Germinal center (tissue), 1 donor: ENCODE data around the gene CCDC191.
A peak's percentile ranks its signal among the peaks of the same experiment; 100 is the strongest.

Source experiments
- DNase-seq: peaks from one replicate; pipeline ENCODE4 v3.0.0; 2012; ENCODE audit warnings: mixed read lengths, low spot score

CCDC191 gene

GRCh38 chr3:114060906-114061655 lies 4.8 kb upstream of the CCDC191 start:
- DNase-seq = no peak

DNA sequence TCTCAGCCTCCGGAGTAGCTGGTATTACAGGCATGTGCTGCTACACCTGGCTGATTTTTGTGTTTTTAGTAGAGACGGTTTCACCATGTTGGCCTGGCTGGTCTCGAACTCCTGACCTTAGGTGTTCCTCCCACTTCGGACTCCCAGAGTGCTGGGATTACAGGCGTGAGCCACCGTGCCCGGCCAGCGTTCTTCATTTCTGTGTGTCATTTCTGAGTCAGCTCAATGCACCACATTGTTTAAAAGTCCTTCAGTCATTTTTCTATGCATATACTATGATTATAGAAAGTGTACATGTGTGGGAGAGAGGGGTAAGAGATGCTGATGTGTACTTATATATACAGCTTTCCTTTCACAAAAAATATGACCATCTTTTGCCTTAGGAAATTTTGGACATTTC lies 2.3 kb upstream of the CCDC191 start:
- DNase-seq = no peak

GRCh38 chr3:114057011-114057347 lies 653 bp upstream of the CCDC191 start:
- no peak for DNase-seq

DNA sequence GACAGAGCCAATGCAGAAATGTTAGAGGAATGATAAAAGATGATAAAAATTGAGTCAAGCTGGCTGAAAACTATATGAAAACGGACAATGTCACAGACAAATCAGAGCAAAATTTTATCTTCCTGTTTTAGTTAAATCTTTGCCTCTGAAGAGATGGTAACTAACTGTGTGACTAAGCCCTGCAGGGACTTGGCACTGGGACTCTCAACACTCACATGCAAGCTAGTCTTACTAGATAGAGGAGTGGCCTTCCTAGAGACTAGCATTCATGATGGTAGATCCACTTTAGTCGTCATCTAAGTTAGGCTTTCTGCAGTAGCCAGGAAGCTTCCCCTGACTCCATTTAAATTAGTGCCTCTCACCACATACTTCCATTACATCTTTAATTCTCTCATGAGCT lies 4.1 kb downstream of the CCDC191 start:
- no peak for DNase-seq

GRCh38 chr3:114043205-114043604 lies 13.1 kb downstream of the CCDC191 start:
- DNase-seq = no peak

DNA sequence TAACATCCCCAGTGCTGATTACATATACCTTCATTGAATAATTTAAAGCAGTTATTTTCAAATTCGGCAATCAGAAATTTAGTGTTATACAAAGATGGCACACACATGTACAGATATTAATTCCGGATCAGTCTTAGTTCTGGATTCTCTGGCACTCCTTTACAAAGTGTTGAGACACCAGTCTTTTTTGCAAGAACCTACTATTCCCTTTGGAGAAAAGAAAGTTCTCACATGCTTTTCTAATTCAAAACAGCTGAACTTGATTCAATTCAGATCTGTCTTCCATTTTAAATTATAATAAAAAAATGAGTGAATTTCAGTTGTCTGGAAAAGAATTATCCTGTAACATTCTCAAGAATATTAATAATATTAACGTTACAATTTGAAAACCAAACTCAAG lies 20.4 kb downstream of the CCDC191 start:
- no peak for DNase-seq

DNA sequence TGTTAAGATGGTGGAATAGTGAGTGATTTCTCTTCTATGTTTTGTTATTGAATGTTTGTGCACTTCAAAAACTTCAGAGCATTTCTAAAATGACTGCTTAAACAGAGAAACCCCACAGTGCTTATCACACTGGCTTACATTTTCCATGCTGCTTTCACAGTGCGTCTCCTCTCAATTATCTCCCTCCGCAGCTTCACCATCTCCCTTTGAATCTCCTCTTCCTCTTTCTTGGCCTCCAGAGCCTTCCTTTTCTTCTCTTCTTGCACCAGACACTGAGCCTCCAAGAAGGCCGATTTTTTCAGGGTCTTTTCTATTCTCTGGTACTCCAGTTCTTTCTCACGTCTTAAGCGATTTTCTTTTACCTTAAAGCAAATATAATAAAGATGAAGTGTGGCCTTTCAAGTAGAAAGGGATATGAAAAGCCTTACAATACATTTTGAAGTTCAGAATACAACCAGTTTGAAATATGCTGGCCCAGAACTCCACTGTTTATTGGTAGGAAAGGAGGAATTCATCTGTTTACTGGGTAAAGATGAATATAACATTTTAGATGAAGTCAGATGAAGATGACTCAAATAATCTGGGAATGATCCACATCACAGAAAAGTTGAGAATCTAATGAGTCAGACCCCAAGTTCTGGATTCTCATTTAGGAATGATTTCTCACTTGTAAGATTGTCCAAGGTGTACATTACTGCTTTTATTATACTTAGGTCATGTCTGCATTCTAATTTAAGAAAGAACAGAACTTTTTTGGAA lies 21.4 kb downstream of the CCDC191 start:
- no peak for DNase-seq

DNA sequence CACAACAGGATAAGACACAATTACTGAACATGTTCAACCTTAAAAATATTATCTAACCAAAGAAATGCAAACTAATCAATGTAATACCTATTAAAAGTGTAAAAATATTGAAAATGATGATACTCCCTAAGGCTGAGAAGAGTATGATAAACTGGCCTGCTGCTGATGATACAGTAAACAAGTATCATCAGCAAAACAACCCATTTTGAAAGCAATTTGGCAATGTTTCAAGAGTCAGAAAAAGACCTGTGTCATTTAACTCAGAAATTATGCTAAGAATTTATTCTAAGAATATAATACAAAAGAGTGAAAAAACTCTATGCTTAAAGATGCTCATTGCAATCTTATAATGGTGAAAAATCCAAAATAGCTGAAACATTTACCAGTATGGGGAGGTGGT lies 22.1 kb downstream of the CCDC191 start:
- DNase-seq = no peak

DNA sequence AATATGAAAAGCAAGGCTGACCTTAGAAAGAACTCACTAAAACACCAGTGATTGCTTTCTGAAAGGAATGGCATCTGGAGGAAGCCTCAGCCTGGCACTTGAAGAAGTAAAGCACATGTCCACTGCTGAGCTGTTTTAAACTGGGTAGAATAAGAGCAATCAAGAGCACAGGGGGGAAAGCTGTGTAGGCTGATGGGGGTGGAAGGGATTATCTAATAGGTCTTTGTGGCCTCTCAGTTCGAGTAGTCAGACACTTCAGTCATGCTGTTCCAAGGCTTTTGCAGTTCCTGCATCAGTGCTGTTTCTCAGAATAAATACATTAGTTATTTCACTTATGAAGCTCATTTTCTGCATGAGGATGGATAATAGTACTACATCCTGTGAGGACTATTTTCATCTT lies 22.6 kb downstream of the CCDC191 start:
- no peak for DNase-seq

GRCh38 chr3:114026331-114026730 lies 30.0 kb downstream of the CCDC191 start:
- DNase-seq = no peak

DNA sequence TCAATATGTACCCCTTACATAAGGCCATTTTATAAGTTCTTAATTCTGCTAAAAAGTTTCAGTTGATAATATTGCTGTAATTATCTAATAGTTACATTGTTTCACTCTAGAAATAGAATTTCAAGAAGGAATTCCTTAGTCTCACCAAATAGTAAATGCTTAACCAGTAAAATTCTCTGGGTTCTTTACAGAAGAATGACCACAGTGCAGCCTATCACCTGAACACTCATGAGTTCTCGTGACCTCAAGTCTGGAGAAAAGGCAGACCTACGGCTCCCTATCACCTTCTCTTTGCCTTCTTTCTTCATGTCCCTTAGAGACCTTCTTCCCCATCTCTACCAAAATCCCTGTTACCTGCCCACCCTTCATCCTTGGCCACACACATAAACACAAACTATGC lies 30.9 kb downstream of the CCDC191 start:
- no peak for DNase-seq

- DNase-seq = no peak
Observed at GRCh38 chr3:114022145-114022802, 34.1 kb downstream of the CCDC191 start.

DNA sequence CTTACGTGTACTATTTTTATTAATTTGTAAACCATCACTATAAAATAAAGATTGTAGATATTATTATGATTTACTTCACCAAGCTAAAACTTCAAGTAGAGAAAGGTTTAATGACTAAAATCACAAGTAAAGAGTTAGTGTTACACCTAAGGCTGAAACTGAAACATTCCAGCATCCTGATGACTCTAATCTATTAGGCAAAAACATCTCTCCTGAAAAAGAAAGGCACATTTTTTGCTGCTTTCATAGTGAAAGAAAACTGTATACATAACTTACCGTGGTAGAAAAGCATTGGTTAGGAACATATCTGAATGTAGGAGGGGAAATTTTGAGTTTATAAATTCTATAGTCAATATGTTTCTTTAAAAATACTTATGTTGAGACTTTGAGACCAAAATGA lies 35.4 kb downstream of the CCDC191 start:
- DNase-seq = no peak

GRCh38 chr3:114019486-114019885 lies 36.8 kb downstream of the CCDC191 start:
- no peak for DNase-seq

DNA sequence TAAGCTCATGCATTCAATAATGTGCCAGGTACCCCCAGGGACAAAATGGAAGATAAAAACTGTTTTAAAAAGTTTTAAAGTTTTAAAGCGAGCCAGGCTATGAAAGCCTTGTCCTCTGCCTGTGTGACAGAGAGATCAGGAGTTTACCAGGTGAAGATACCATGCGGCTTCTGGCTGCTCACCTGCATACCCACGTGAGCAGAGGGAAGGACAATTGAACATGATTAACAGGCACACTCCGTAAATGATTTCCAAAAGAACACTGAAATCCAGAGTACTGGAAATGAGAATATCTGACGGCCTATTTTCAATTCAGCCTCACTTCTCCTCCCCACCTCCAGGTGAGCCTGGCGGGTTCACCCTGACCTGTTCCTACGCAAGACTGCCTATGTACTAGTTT lies 42.1 kb downstream of the CCDC191 start:
- DNase-seq = no peak

GRCh38 chr3:114011059-114011797 lies 45.1 kb downstream of the CCDC191 start:
- peak; percentile 14 for DNase-seq

GRCh38 chr3:114005481-114005880 lies 50.8 kb downstream of the CCDC191 start:
- DNase-seq = peak; percentile 79

GRCh38 chr3:113985541-113985940 lies 70.8 kb downstream of the CCDC191 start:
- peak; percentile 51 for DNase-seq

GRCh38 chr3:113983544-113983943 lies 72.8 kb downstream of the CCDC191 start:
- no peak for DNase-seq

DNA sequence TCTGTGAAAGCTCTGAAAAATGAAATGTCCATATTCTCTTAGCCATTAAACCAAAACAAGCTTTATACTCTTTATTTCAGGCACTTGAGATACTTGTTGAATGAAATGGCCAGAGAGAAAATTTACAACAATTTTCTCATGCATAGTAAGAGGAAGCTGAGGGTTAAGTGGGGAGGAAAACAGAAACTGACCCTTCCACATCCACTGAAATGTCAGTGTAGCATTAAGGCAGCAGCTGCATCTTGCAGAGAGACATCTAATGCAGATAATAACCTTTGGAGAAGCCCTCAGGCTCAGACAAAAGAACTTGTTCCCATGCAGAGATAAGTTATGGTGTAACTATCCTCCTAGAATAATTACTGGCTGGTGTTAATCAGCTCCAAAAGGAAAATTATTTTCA lies 74.5 kb downstream of the CCDC191 start:
- DNase-seq = no peak

DNA sequence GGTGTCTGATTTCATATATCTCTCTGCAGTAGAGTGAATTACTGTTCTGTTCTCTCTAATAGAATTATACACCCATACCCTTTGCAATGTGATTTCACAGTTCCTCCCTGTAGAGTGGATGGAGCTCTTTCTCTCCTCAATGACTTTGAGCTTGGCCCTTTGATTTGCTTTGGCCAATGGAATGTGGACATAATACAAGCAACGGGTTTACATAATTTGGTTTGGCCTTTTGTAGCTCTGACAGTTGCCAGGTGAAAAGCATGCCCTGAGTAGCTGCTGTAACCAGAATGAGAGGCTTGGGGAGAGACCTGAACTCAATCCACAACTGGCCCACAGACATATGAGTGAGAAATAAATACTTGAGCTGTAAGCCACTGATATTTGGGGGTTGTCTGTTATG lies 76.4 kb downstream of the CCDC191 start:
- DNase-seq = no peak

DNA sequence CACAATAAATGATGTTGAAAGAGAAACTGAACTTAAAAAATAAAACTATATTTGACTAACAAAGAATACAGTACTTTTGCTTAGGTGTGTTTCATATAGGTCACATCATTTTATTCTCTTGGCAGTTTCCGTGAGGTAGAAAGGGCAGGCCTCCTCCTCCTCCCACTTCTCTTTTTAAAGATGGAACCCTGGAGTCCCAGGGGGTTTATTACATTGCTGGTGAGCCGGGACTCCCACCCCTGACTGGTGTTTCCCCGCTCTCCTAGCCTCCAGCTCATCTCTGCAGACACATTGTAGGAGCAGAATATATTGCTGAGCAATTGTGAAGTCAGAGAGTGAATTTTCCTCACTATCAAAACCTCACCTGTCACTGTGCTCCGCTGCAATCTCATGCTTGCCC lies 78.5 kb downstream of the CCDC191 start:
- peak; percentile 14 for DNase-seq

GRCh38 chr3:113968986-113969385 lies 87.3 kb downstream of the CCDC191 start:
- DNase-seq = no peak
